ENCODE data around the gene MMP1. TPM values are rescaled to one million over a fixed set of nuclear protein-coding genes. Genes with fewer than 3 reads are reported as not detected.

MMP1 gene
- total RNA-seq, 1 experiment from 2014 or later = not detected

DNA sequence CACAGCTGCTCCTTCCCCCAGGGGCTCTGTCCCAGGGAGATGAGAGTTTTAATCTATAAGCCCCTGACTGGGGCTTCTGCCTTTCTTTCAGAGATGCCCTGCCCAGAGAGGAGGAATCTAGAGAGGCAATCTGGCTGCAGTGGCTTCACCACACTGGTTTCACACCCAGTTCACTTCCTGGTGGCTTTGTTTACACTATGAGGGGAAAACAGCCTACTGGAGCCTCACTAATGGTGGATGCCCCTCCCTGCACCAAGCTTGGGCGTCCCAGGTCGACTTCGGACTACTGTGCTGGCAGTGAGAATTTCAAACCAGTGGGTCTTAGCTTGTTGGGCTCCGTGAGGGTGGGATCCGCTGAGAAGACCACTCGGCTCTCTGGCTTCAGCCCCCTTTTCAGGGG is 21.5 kb upstream of the MMP1 start:
- no peak overlapping the region for H2BK12ac ChIP-seq (ENCODE audit: insufficient read length, low read depth, low read length)
- Mint-ChIP-seq H3K4me3 (no peak overlapping the region), H3K27me3 (ENCODE audit: low read depth) (no peaks in the 10 kb centered on the region; the same call in 1 of the 2 replicates), H3K4me1 (no peaks in the 10 kb centered on the region), H3K27ac (no peak overlapping the region), H3K36me3 (ENCODE audit: insufficient read depth in 1 of 3, low read depth in 3 of 3) (peaks cover 0 to 6% (median 4%) of the 10 kb centered on the region in 3 experiments; a peak in 2 of 7 replicates), H3K9me3 (peaks cover 13 to 17% of the 10 kb centered on the region in 2 experiments)
- TF ChIP-seq CTCF (conservative IDR thresholded peaks at IDR 0.05) = no peak
- H3K4me2 ChIP-seq (ENCODE audit: insufficient read depth, insufficient read length, low read length) = no peak overlapping the region
- no peak overlapping the region for H4K5ac ChIP-seq (ENCODE audit: insufficient read length, low read depth, low read length)
- H4K20me1 ChIP-seq (ENCODE audit: control insufficient read depth, insufficient read depth, insufficient read length) = no peaks in the 10 kb centered on the region
- no peak overlapping the region for H3T11ph ChIP-seq (ENCODE audit: low read length)
- DNase-seq = no peak
- WGBS (ENCODE audit: extremely low coverage, insufficient read length, low lambda C conversion rate) = no CpG with 5 or more reads among the region's 6 CpGs
- H3K14ac ChIP-seq (ENCODE audit: insufficient read depth, low read length) = no peak overlapping the region
- H2BK15ac ChIP-seq (ENCODE audit: low read depth, low read length) = no peak overlapping the region
- H3K56ac ChIP-seq (ENCODE audit: insufficient read length, low read depth, low read length) = no peak overlapping the region
- no peak overlapping the region for H3K27ac ChIP-seq (ENCODE audit: insufficient read length, low read depth, low read length)
- no peaks in the 10 kb centered on the region for H3K27me3 ChIP-seq (ENCODE audit: insufficient read depth, low read length)
- no peak overlapping the region for H2BK20ac ChIP-seq (ENCODE audit: low read depth, low read length, poor library complexity, severe bottlenecking)
- no peaks in the 10 kb centered on the region for H3K79me2 ChIP-seq (ENCODE audit: insufficient read depth, low read length)
- H2AFZ ChIP-seq (ENCODE audit: low read length) = no peak overlapping the region
- H2BK5ac ChIP-seq (ENCODE audit: insufficient read length, low read length) = no peak overlapping the region
- no peak overlapping the region for H3K18ac ChIP-seq (ENCODE audit: insufficient read length, low read depth, low read length)
- H4K8ac ChIP-seq (replicated peaks; ENCODE audit: insufficient read length, low read depth, low read length) = no peak overlapping the region
- H3K79me1 ChIP-seq (ENCODE audit: insufficient read depth, low read depth, low read length, poor library complexity, severe bottlenecking) = no peaks in the 10 kb centered on the region
- H3K23me2 ChIP-seq (ENCODE audit: insufficient read length, low read depth, low read length, poor library complexity, severe bottlenecking) = no peaks in the 10 kb centered on the region
- H2BK120ac ChIP-seq (ENCODE audit: low read depth, low read length, poor library complexity, severe bottlenecking) = no peak overlapping the region
- no peaks in the 10 kb centered on the region for H3K4me1 ChIP-seq (ENCODE audit: insufficient read depth, low read length)
- no peak overlapping the region for H2AK5ac ChIP-seq (ENCODE audit: insufficient read length, low read length)
- H3K9me3 ChIP-seq (ENCODE audit: control insufficient read depth, low read depth, low read length) = no peaks in the 10 kb centered on the region
- no peak overlapping the region for H3K23ac ChIP-seq (ENCODE audit: insufficient read length, low read depth, low read length)
- H3K4ac ChIP-seq (ENCODE audit: low read depth, low read length) = no peak overlapping the region
- H4K91ac ChIP-seq (ENCODE audit: insufficient read length, low read depth, low read length) = no peak overlapping the region
- no peak overlapping the region for H3K9ac ChIP-seq (ENCODE audit: extremely low read depth, insufficient read length, low read length)
